Endothelial cell of umbilical vein (primary cell): Measurements from ENCODE around the gene NUDT9.

Experiments
- CTCF ChIP-seq, 2 donors: IDR thresholded peaks; 1 replicate in 1 of 2; 2 replicates in 1 of 2; pipeline ENCODE4 v1.5.1; 2011; ENCODE audit warnings: low read length in 2 of 2, mild to moderate bottlenecking in 2 of 2, moderate library complexity in 2 of 2, control low read depth in 1 of 2, inconsistent platforms in 1 of 2, low read depth in 1 of 2; ENCODE audit not compliant: insufficient read depth in 1 of 2; ENCODE audit errors: extremely low read depth in 1 of 2
- FOS ChIP-seq: IDR thresholded peaks from 2 replicates; pipeline ENCODE4 v1.6.1; 2011; ENCODE audit warnings: mild to moderate bottlenecking, low read length, moderate library complexity, borderline replicate concordance; ENCODE audit not compliant: insufficient read depth
- MAX ChIP-seq: IDR thresholded peaks from 2 replicates; pipeline ENCODE4 v1.6.1; 2011; ENCODE audit not compliant: insufficient read depth, insufficient read length
- POLR2A ChIP-seq: IDR thresholded peaks from 2 replicates; pipeline ENCODE4 v1.6.1; 2012; ENCODE audit warnings: low read depth, mild to moderate bottlenecking, control low read depth, low read length

- no peak for TF ChIP-seq POLR2A
- TF ChIP-seq MAX: no peak
- no peak for TF ChIP-seq CTCF (IDR thresholded peaks at IDR 0.05; ENCODE audit: extremely low read depth in 1 of 2, insufficient read depth in 1 of 2, low read depth in 1 of 2, low read length in 2 of 2)
- TF ChIP-seq FOS: no peak
Measured at GRCh38 chr4:87420276-87420830, 2.0 kb upstream of the NUDT9 start.
